Endometrial microvascular endothelial cells (primary cell): Measurements from ENCODE around the gene AZU1. TPM values are rescaled to one million over a fixed set of nuclear protein-coding genes. Genes with fewer than 3 reads are reported as not detected.
"Not testable (repeated sequence)": the region's sequence is repeated elsewhere in the genome, so short reads cannot be mapped to it uniquely, and the experiment has no call there.

ENCODE experiments used
- in situ Hi-C: cut with HindIII; loops from 2 replicates; pipeline ENCODE4 v1.10.0; 2017; ENCODE audit warnings: low sequenced_read_pairs, low pct_unique_long_range_greater_than_20kb; ENCODE audit errors: inconsistent ontology term
- total RNA-seq: library from RNA; depleted of rRNA; stranded (reverse); fragments of >200 nt; gene quantifications from one replicate; pipeline ENCODE4 v1.2.3, GENCODE V29; 2015; ENCODE audit errors: inconsistent ontology term

AZU1 gene
- total RNA-seq, 1 donor from 2014 or later: not detected

DNA sequence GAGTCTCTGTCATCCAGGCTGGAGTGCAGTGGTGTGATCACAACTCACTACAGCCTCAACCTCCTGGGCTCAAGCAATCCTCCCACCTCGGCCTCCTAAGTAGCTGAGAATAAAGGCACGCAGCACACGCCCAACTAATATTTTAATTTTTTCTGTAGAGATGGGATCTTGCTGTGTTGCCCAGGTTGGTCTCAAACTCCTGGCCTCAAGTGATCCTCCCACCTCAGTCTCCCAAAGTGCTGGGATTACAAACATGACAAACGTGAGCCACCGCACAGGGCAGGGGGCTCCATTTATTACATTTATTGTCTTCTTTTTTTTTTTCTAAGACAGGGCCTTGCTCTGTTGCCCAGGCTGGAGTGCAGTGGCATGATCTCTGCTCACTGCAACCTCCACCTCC lies 7.4 kb upstream of the AZU1 start:
- in situ Hi-C loops: not testable (repeated sequence)

- in situ Hi-C loops: no loop called here
These were observed 6.3 kb upstream of the AZU1 start for GRCh38 chr19:821231-821824.

GRCh38 chr19:821825-822503 lies 5.7 kb upstream of the AZU1 start, which contains the start of gene PLPPR3:
Gene PLPPR3 (minus strand): TSS chr19:821955. CDS start chr19:821559, 396 bp downstream.
- in situ Hi-C loops: no loop called here

- in situ Hi-C loops: no loop called here
These were observed 4.0 kb upstream of the AZU1 start for GRCh38 chr19:823565-824121.

DNA sequence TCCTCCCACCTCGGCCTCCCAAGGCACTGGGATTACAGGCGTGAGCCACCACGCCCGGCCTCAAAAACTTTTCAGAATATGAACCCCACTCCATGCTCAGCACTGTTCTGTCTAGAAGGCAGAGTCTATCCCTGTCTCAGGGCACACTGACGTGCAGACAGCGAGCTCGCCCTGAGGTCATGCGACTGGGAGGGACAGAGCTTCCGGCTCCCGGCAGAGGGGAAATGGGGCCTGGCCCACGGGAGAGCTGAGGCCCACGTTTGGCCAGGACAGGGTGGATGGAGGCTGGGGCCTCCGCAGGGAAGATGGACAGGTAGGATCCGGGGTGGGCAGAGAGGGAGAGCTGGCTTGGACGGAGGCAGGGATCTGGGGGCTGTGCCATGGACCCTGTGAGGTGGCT lies 2.8 kb upstream of the AZU1 start:
- in situ Hi-C loops: no loop called here

DNA sequence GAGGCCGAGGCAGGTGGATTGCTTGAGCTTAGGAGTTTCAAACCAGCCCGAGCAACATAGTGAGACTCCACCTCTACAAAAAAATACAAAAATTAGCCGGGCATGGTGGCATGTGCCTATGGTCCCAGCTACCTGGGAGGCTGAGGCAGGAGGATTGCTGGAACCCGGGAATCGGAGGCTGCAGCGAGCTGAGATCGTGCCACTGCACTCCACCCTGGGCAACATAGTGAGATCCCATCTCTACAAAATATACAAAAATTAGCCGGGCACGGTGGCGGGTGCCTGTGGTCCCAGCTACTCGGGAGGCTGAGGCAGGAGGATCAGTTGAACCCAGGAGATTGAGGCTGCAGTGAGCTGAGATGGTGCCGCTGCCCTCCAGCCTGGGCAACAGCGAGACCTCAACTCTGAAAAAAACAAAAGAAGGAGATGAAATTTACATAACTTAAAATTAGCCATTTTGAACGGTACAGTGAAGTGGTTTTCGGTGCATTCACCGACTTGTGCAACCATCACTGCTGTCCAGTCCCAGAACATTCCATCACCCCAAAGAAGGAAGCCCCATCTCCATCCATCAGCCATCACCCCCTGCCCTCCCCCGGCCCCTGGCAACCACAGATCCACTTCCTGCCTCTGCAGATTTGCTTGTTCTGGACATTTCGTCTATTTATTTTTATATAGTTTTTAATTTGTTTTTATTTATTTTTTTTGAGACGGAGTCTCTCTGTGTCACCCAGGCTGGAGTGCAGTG lies 1.6 kb upstream of the AZU1 start:
- in situ Hi-C loops: no loop called here

- in situ Hi-C loops: no loop called here
These were observed 325 bp upstream of the AZU1 start for GRCh38 chr19:827314-827709.

GRCh38 chr19:829129-829758 lies 1.6 kb downstream of the AZU1 start:
- in situ Hi-C loops: no loop called here

DNA sequence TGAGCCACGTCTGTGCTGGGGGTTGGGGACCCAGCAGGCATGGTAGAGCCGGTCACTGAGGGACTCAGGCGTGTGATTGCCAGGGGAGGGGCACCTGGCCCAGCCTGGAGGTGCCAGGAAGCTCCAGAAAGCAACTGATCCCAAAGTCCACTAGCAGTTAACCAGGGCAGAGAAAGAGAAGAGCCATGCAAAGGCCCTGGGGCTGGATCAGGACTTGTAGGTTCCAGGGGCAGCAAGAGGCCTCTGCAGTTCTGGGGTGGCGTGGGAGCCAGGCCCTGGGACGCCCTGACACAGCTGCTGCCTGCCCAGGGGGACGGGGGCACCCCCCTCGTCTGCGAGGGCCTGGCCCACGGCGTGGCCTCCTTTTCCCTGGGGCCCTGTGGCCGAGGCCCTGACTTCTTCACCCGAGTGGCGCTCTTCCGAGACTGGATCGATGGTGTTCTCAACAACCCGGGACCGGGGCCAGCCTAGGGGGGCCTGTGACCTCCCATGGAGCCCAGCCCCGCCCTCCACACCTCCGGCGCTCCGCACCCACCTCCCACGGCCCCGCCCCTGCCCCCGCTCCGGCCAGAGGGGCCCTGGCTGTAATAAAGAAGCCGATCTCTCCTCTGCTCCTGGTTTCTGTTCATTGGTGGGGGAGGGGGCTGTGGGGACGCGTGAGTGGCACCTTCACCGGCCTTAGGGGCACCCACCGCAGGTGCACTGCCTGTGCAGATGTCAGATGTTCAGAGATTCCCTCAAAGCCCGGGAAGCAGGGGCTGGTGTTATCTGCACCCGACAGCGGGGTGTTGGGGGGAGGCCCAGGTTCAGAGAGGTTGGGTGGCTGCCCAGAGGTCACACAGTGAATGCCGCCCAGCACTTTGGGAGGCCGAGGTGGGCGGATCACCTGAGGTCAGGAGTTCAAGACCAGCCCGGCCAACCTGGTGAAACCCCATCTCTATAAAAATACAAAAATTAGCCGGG lies 4.1 kb downstream of the AZU1 start:
- in situ Hi-C loops: no loop called here

- in situ Hi-C loops: no loop called here
These were observed 6.6 kb downstream of the AZU1 start for GRCh38 chr19:834216-834615.

DNA sequence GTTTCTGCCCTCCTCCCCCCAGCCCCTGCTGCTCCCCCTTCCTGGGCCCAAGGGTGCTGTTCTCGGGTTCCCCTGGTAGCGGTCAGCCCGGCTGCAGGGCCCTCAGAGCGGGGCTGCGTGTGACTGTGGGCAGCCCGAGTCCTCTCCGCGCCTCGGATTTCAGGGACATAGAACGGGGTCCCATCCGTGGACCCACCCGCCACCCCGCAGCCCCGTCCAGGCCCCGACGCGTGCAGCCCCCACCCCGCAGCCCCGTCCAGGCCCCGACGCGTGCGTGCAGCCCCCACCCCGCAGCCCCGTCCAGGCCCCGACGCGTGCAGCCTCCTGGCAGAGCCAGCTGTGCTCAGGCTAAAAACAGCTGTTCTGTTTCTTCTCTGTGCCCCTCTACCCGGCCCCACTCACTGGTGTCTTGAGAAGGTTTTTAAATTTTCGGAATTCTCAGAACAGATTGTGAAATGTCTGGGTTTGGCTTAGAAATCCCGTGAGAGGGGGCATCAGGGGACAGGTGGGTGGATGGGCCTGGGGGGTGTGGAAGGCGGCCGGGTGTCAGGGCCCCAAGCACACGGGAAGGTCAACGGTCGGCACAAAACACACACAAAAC lies 7.7 kb downstream of the AZU1 start:
- in situ Hi-C loops: no loop called here

- in situ Hi-C loops: no loop called here
These were observed 13.0 kb downstream of the AZU1 start, which contains the start of gene PRTN3 for GRCh38 chr19:840519-841206. Gene PRTN3 (plus strand): TSS chr19:840999. CDS start chr19:841009, 10 bp downstream.

GRCh38 chr19:842802-843179 lies 15.2 kb downstream of the AZU1 start:
- in situ Hi-C loops: not testable (repeated sequence)

DNA sequence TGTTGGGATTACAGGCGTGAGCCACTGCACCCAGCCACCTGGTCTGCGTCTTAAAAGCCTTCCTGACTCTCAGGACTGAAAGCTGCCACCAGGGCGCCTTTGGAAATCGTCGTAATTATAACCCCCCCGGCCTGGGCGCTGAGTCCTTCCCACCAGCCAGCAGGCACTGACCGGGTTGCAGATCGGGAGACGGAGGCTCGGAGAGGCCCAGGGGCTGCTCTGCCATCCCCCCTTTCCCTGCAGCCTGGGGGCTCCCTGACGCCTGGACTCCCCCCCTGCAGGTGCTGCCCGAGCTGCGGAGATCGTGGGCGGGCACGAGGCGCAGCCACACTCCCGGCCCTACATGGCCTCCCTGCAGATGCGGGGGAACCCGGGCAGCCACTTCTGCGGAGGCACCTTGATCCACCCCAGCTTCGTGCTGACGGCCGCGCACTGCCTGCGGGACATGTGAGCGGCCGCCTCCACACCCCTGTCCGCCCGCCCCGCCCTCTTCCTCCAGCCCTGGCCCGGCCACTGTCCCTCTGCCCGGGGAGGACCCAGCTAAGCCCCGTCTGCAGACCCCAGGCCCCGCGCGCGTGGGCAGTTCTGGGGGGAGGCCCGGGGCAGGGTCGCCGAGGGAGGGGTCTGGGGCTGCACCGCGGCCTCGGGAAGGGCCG lies 15.7 kb downstream of the AZU1 start:
- in situ Hi-C loops: no loop called here

DNA sequence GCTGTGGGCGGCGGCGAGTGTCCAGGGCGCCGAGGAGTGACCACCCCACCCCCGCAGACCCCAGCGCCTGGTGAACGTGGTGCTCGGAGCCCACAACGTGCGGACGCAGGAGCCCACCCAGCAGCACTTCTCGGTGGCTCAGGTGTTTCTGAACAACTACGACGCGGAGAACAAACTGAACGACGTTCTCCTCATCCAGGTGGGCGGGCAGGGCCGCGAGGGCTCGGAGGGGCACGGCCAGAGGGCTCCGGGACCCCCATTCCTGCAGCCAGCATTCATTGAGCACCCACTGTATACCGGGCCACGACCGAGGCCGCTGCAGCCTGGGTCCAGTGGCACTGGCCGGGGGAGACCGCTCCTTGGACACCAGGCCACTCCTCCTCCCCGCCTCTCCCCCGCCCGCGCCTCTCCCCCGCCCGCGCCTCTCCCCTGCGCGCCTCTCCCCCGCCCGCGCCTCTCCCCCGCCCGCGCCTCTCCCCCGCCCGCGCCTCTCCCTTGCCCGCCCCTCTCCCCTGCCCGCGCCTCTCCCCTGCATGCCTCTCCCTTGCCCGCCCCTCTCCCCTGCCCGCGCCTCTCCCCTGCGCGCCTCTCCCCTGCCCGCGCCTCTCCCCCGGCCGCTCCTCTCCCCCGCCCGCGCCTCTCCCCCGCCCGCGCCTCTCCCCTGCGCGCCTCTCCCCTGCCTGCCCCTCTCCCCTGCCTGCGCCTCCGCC lies 16.4 kb downstream of the AZU1 start:
- in situ Hi-C loops: no loop called here

DNA sequence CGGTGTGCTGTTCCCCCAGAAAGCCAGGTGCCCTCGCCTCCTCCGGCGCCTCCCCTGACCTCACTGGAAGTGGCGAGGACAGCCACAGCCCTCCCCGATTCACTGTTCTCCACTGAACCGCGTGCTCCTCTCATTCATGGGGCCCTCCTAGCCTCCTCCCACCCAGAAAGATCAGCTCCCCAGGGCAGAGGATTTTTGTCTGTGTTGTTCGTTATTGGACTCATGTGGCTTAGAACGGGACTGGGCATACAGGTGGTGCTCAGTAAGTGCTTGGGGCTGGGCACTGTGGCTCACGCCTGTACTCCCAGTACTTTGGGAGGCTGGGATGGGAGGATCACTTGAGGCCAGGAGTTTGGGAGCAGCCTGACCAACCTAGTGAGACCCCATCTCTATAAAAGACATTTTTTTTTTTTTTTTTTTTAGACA lies 16.9 kb downstream of the AZU1 start:
- in situ Hi-C loops: no loop called here
